HepG2 (cell line): ENCODE results near the gene ASAP2. TPM values are rescaled to one million over a fixed set of nuclear protein-coding genes. Genes with fewer than 3 reads are reported as not detected.

Experiments
- ARNTL ChIP-seq: sonication (generic); formaldehyde crosslinking; IDR thresholded peaks from 2 replicates; pipeline ENCODE4 v1.4.0; 2020; ENCODE audit warnings: mild to moderate bottlenecking, missing genetic modification reagents
- BRD4 ChIP-seq: sonication (generic); formaldehyde crosslinking; IDR thresholded peaks from 2 replicates; pipeline ENCODE4 v1.4.0; 2020; ENCODE audit warnings: missing genetic modification reagents
- DBP ChIP-seq: sonication (generic); formaldehyde crosslinking; IDR thresholded peaks from 2 replicates; pipeline ENCODE4 v1.4.0; 2020; ENCODE audit warnings: missing genetic modification reagents; ENCODE audit errors: not compliant biosample characterization
- E2F2 ChIP-seq: sonication (generic); formaldehyde crosslinking; IDR thresholded peaks from 2 replicates; pipeline ENCODE4 v1.4.0; 2020; ENCODE audit warnings: missing genetic modification reagents, borderline replicate concordance
- HMGXB4 ChIP-seq, 2 experiments: sonication (generic) in 1 of 2; formaldehyde crosslinking in 1 of 2; IDR thresholded peaks; 2 replicates each; pipeline versions ENCODE4 v1.4.0 to v1.6.1; 2018 to 2020; ENCODE audit warnings: missing genetic modification reagents in 2 of 2, borderline replicate concordance in 1 of 2, low read depth in 1 of 2, mild to moderate bottlenecking in 1 of 2, missing biosample characterization in 1 of 2
- KDM5A ChIP-seq: fragments of 200-600 bp; sonication (generic); IDR thresholded peaks from 2 replicates; pipeline ENCODE4 v1.7.0; 2018; ENCODE audit warnings: antibody characterized with exemption, mild to moderate bottlenecking, low read length, borderline replicate concordance
- MEIS1 ChIP-seq: sonication (generic); formaldehyde crosslinking; IDR thresholded peaks from 2 replicates; pipeline ENCODE4 v1.9.0; 2021; ENCODE audit warnings: mild to moderate bottlenecking, missing genetic modification reagents, moderate library complexity, borderline replicate concordance
- MLLT10 ChIP-seq: sonication (generic); formaldehyde crosslinking; IDR thresholded peaks from 2 replicates; pipeline ENCODE4 v1.4.0; 2020; ENCODE audit warnings: missing genetic modification reagents
- PBX3 ChIP-seq: sonication (generic); formaldehyde crosslinking; IDR thresholded peaks from 2 replicates; pipeline ENCODE4 v1.8.1; 2023; ENCODE audit warnings: missing genetic modification reagents, inconsistent platforms, borderline replicate concordance
- PTBP1 ChIP-seq: fragments of 200-400 bp; formaldehyde crosslinking; IDR thresholded peaks from 2 replicates; pipeline ENCODE4 v1.6.1; 2018; ENCODE audit warnings: low read length, low read depth; ENCODE audit not compliant: poor library complexity, severe bottlenecking
- RNF2 ChIP-seq: fragments of 450-650 bp; conservative IDR thresholded peaks from 2 replicates; pipeline ENCODE4 v1.6.1; 2016; ENCODE audit warnings: low read depth
- THAP11 ChIP-seq: IDR thresholded peaks from 2 replicates; pipeline ENCODE4 v1.6.1; 2016; ENCODE audit warnings: missing biosample characterization, missing genetic modification reagents
- YEATS2 ChIP-seq: sonication (generic); formaldehyde crosslinking; IDR thresholded peaks from 2 replicates; pipeline ENCODE4 v1.4.0; 2020; ENCODE audit warnings: missing genetic modification reagents, borderline replicate concordance
- ZBTB38 ChIP-seq: sonication (generic); formaldehyde crosslinking; IDR thresholded peaks from 2 replicates; pipeline ENCODE4 v1.5.1; 2020; ENCODE audit warnings: mild to moderate bottlenecking, missing genetic modification reagents
- ZFX ChIP-seq: sonication (generic); formaldehyde crosslinking; IDR thresholded peaks from 2 replicates; pipeline ENCODE4 v1.4.0; 2020; ENCODE audit warnings: mild to moderate bottlenecking, low read depth, missing genetic modification reagents, moderate library complexity
- ZNF431 ChIP-seq: sonication (generic); formaldehyde crosslinking; IDR thresholded peaks from 2 replicates; pipeline ENCODE4 v1.9.0; 2022; ENCODE audit warnings: missing genetic modification reagents, low read depth, mild to moderate bottlenecking, borderline replicate concordance
- ZNF564 ChIP-seq: sonication (generic); formaldehyde crosslinking; IDR thresholded peaks from 2 replicates; pipeline ENCODE4 v1.8.1; 2023; ENCODE audit warnings: mild to moderate bottlenecking, missing genetic modification reagents
- ZNF724P ChIP-seq: sonication (generic); formaldehyde crosslinking; IDR thresholded peaks from 2 replicates; pipeline ENCODE4 v1.8.0; 2022; ENCODE audit warnings: missing genetic modification reagents, borderline replicate concordance
- polyA plus RNA-seq, 8 experiments: library from polyadenylated mRNA; depleted of rRNA in 3 of 8; stranded (reverse) in 7 of 8; unstranded in 1 of 8; fragments of >200 nt; fragmentation: Illumina TruSeq in 4 of 8; extraction: Trizol in 4 of 8; gene quantifications; 2 replicates each; pipeline versions ENCODE4 v1.2.1 to v1.2.3, GENCODE V29; 2011 to 2016; ENCODE audit warnings: low read depth in 4 of 8, missing spikeins in 1 of 8, mixed read lengths in 1 of 8; ENCODE audit not compliant: insufficient read depth in 1 of 8
- total RNA-seq, 5 experiments: library from RNA; depleted of rRNA; stranded (reverse); fragments of >200 nt; fragmentation: Illumina TruSeq; extraction: Trizol; gene quantifications; 2 replicates each; pipeline ENCODE4 v1.2.3, GENCODE V29; 2016; ENCODE audit warnings: low read depth in 1 of 5
- TF ChIP-seq, protein P1 (sequence below): sonication (generic); formaldehyde crosslinking; IDR thresholded peaks from 2 replicates; pipeline ENCODE4 v1.4.0; 2020; ENCODE audit warnings: mild to moderate bottlenecking, missing genetic modification reagents
- TF ChIP-seq, protein P2 (sequence below): fragments of 450-650 bp; IDR thresholded peaks from 2 replicates; pipeline ENCODE4 v1.6.1; 2017

ASAP2 gene
- total and polyA plus RNA-seq, 2 of the 13 experiments (the other 11 are each of a cell fraction or from before 2014, with no cell fraction given), result 7.3 to 22.3 TPM

DNA sequence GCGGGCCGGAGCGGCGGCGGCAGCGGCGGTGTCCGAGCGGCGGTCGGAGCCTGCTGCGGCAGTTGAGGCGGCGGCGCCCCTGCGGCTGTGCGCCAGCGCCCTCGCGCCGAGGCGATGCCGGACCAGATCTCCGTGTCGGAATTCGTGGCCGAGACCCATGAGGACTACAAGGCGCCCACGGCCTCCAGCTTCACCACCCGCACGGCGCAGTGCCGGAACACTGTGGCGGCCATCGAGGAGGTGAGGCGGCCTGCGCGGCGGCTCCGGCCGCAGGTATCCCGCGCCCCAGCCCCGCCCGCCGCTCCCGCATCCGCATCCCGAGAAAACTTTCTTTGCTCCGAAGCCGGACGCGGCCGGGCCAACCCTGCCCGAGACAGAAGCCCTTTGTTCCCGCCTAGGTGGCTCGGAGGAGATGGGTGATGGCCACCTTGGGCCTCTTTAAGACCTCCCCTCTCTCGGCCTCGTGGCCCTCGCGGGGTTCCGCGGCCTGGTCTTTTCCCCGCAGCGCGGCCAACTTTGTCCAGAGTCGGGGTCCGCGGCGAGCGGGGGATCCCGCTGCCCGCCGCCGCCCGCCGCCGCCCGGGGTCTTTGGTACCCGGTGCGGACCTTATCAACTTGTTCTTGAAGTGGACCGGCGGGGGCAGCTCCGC lies 504 bp downstream of the ASAP2 start (continued):
- TF ChIP-seq BRD4 (CRISPR knock-in tag), result 0 out of 2 replicates have a peak, but pooled peaks have one; percentile 12
- no peak for TF ChIP-seq MEIS1 (CRISPR knock-in tag)
- TF ChIP-seq PTBP1, result peak; percentile 52
- no peak for TF ChIP-seq YEATS2 (CRISPR knock-in tag)
- TF ChIP-seq ZFX (CRISPR knock-in tag), result peak; percentile 65
- peak; percentile 38; the same call in 1 of the 2 replicates for TF ChIP-seq KDM5A
- TF ChIP-seq ARNTL (CRISPR knock-in tag), result no peak
- TF ChIP-seq, protein P1, sequence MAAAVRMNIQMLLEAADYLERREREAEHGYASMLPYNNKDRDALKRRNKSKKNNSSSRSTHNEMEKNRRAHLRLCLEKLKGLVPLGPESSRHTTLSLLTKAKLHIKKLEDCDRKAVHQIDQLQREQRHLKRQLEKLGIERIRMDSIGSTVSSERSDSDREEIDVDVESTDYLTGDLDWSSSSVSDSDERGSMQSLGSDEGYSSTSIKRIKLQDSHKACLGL (CRISPR knock-in tag), result peak; percentile 59
- TF ChIP-seq DBP (CRISPR knock-in tag), result peak; percentile 1
- no peak for TF ChIP-seq PBX3
- no peak for TF ChIP-seq E2F2 (CRISPR knock-in tag)
- TF ChIP-seq MLLT10 (CRISPR knock-in tag), result no peak
- TF ChIP-seq THAP11 (CRISPR knock-in tag), result no peak
- TF ChIP-seq ZNF431, result no peak
- TF ChIP-seq ZNF564 (CRISPR knock-in tag), result 0 out of 2 replicates have a peak, but pooled peaks have one; percentile 43
- peak; percentile 59; the same call in 1 of the 2 replicates for TF ChIP-seq ZBTB38 (CRISPR knock-in tag)
- TF ChIP-seq, protein P2, sequence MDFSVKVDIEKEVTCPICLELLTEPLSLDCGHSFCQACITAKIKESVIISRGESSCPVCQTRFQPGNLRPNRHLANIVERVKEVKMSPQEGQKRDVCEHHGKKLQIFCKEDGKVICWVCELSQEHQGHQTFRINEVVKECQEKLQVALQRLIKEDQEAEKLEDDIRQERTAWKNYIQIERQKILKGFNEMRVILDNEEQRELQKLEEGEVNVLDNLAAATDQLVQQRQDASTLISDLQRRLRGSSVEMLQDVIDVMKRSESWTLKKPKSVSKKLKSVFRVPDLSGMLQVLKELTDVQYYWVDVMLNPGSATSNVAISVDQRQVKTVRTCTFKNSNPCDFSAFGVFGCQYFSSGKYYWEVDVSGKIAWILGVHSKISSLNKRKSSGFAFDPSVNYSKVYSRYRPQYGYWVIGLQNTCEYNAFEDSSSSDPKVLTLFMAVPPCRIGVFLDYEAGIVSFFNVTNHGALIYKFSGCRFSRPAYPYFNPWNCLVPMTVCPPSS, result no peak
- peak; percentile 9; the same call in 1 of the 2 replicates for TF ChIP-seq ZNF724P (CRISPR knock-in tag)
- no peak; a peak in 1 of 4 replicates for TF ChIP-seq HMGXB4 (CRISPR knock-in tag; IDR thresholded peaks at IDR 0.05; ENCODE audit: borderline replicate concordance in 1 of 2, low read depth in 1 of 2)
- 0 out of 2 replicates have a peak, but pooled peaks have one; percentile 15 for TF ChIP-seq RNF2
